ENCODE data around the gene IFT20.

Gene IFT20, protein sequence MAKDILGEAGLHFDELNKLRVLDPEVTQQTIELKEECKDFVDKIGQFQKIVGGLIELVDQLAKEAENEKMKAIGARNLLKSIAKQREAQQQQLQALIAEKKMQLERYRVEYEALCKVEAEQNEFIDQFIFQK

GRCh38 chr17:28335201-28335958 is at the start of gene IFT20, which contains the start of gene TNFAIP1:
IFT20 (minus strand) TSS chr17:28335472; CDS start chr17:28331985, 3,487 bp downstream.
TNFAIP1 (plus strand) TSS chr17:28335761; CDS start chr17:28339522, 3,761 bp downstream.
- peak; percentile 95 for DNase-seq (ENCODE audit: low read depth)

- DNase-seq (ENCODE audit: low read depth) = no peak
These were observed 49.7 kb upstream of the IFT20 start for GRCh38 chr17:28385037-28385400.

GRCh38 chr17:28384281-28385036 is 49.2 kb upstream of the IFT20 start:
- peak; percentile 30 for DNase-seq (ENCODE audit: low read depth)

DNA sequence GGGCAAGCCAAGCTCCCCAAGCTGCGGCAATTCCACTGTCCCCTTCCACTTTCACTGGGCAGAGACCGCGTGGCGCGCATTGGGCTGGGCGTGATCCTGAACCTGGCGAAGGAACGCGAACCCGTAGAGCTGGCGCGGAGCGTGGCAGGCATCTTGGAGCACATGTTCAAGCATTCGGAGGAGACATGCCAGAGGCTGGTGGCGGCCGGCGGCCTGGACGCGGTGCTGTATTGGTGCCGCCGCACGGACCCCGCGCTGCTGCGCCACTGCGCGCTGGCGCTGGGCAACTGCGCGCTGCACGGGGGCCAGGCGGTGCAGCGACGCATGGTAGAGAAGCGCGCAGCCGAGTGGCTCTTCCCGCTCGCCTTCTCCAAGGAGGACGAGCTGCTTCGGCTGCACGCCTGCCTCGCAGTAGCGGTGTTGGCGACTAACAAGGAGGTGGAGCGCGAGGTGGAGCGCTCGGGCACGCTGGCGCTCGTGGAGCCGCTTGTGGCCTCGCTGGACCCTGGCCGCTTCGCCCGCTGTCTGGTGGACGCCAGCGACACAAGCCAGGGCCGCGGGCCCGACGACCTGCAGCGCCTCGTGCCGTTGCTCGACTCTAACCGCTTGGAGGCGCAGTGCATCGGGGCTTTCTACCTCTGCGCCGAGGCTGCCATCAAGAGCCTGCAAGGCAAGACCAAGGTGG is 46.0 kb upstream of the IFT20 start:
- no peak for DNase-seq (ENCODE audit: low read depth)

DNA sequence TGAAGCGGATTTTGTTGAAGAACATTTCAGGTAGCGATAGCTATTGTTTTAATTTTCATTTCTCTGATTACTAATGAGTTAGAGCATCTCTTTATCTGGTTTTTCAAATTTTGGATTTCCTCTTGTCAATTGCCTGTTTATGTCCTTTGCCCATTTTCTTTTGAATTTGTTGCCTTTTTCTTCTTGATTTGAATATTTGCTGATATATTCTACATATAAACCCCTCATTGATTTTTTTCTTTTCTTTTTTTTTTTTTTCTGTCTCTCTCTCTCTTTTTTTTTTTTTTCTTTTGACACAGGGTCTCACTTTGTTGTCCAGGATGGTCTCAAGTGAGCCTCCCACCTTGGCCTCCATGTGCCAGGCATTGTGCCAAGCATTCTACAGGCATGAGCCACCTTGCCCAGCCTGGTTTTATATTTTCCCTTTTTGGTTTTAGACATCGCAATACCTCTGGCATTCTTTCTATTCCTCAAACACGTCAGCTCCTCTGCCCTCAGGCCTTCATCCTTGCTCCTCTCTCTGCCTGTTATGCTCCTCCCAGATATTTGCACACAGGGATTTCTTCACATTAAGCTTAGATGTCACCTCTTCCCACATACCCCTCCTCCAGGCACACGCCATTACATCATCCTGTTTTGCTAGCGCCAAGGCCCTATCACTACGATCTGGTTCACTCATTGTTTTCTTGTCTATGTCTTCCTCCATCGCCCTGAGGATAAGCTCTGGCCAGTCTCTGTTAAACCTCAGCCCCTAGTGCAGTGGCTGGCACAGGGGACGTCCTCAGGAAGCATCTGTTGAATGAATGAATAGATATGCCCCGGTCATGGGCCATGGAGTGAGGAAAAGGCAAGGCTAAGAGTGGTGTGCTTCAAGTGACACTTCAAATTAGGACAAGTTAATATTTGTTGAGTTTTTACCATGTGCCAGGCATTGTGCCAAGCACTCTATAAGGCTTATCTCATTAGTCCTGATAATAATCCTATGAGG is 44.8 kb upstream of the IFT20 start:
- no peak for DNase-seq (ENCODE audit: low read depth)

- DNase-seq (ENCODE audit: low read depth) = no peak
These were observed 37.6 kb upstream of the IFT20 start for GRCh38 chr17:28372945-28373274.

DNA sequence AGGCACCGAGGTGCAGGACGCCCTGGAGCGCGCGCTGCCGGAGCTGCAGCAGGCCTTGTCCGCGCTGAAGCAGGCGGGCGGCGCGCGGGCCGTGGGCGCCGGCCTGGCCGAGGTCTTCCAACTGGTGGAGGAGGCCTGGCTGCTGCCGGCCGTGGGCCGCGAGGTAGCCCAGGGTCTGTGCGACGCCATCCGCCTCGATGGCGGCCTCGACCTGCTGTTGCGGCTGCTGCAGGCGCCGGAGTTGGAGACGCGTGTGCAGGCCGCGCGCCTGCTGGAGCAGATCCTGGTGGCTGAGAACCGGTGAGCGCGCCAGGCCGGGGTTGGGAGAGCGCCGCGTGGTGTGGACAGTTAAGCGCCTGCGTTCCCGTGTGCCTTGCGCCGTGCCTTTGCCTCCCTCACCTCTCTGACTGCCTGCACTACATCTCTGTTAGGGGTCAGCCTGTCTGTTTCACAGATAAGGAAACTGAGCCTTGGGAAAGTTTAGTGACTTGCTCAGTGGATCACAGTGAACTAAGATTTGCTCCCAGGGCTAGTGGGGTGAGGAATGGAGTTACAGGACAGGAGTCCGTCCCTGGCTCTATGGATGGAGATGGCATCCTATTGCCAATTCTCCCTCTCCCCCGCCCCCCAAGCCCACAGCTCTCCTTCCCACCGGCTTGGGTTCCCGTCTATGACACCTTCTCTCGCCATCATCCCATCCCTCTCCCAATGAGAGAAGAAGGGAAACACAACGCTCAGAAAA is 37.1 kb upstream of the IFT20 start:
- no peak for DNase-seq (ENCODE audit: low read depth)

- peak; percentile 60 for DNase-seq (ENCODE audit: low read depth)
These were observed 36.3 kb upstream of the IFT20 start, which contains the start of gene SARM1 for GRCh38 chr17:28371245-28372202. SARM1 (plus strand) TSS chr17:28371694; CDS start chr17:28372033, 339 bp downstream.

GRCh38 chr17:28370744-28371103 is 35.5 kb upstream of the IFT20 start:
- DNase-seq (ENCODE audit: low read depth) = no peak

DNA sequence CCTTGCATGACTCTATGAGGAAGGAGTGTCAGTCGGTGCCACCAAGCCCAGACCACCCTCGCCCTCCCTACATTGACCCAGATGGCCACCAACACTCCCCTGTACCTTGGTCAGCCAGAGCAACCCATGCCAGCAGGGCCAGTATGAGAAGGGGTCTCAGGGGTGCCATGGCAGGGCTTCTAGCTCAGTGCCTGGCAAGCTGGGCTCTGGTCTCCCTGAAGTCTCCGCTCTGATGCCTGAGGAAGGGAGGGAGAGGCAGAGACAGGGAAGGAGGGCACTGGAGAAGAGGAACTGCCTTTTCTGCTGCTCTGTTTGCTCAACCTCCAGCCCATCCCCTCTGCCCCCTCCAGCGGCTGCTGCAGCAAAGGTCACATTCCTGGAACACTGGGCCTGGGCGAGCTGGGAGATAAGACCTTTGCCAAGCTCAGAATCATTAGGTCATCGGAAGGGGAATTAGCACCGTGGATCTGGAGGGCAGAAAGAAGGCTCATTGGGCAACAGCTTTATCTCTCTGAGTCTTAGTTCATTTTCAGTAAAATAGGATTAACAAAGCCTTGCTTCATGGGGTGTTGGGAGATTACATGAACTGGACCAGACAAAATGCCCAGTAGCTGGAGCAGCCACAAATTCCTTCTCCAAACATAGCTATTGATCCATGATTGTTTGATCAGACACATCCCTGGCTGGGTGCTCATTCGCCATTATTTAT is 34.9 kb upstream of the IFT20 start, which contains the start of gene VTN:
Gene VTN (minus strand): TSS at position 273 of the 709 bp plus-strand sequence. CDS start 104 bp downstream, at position 169.
- DNase-seq (ENCODE audit: low read depth) = no peak

DNA sequence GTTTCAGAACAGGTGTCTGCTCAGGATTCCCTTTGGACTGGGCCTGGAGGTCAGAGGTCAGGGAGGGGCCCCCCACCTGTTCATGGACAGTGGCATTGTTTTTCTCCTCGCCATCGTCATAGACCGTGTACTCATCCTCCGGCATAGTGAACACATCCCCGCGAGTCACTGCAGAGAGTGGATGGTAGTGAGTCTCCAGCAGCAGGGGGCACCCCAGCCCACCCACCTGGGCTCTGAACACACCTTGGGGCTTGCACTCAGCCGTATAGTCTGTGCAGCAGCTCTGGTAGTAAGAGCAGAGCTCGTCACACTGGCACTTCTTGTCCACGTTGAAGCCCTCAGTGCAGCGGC is 34.4 kb upstream of the IFT20 start:
- no peak for DNase-seq (ENCODE audit: low read depth)

DNA sequence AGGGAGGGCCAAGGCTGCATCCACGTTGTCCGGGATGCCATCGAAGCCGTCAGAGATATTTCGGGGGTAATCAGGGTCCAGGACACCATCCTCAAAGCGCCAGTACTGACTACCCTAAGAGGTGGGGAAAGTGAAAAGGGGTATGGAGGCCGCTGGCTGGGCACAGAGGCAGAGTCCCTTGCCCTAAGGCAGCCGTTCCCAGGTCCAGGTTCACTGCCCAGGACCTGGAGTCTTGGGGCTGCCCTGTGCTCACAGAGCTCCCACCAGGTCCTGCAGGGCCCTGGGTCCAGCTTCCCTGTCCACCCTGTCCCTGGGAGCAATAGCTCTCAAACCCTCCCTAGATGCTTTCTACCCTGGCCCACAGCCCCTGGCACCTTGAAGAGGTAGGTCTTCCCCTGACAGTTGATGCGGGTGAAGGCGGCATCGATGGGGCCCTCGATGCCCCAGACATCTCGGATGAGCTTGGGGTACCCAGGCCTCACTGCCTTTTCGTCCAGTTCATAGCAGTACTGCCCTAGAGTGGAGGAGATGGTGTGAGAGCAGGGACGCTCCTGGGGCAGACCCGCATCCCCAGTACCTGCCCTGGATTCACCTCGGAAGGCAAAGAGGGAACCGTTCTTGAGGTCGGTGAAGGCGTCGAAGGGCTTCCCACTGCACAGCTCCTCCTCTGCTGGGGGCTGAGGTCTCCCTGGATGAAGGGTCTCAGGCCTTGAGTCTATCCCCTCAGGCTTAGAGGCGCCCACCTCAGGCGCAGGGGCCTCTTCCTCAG is 33.8 kb upstream of the IFT20 start:
- DNase-seq (ENCODE audit: low read depth) = no peak

GRCh38 chr17:28368306-28368831 is 33.1 kb upstream of the IFT20 start:
- DNase-seq (ENCODE audit: low read depth) = no peak

DNA sequence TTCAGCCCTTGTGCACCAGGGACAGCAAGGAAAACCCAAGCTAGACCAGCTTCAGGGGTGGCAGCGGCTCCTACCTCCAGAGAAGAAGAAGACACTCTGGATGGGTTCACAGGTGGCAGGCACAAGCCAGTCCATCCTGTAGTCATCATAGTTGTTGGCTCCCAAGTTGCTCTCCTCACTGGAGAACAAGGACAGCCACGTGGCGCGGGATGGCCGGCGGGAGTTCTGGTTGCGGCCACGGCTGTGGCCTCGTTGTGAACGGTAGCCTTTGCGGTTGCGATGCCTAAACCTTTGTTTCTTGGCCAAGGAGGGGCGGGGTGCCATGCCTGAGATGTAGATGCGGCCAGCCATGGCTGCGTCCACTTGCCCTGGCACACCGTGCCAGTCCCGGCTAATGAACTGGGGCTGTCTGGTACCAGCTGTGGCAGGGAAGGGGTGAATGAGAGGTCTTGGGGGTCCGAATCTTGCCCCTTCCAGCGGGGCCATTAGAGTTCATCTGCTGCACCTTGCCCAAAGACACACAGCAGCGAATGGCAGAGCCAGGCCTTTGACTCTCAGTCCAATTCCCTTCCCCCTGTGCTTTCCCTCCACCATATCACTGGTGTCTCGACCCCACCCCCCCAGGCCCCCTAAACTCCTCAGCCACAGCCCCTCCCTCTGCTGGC is 32.5 kb upstream of the IFT20 start:
- no peak for DNase-seq (ENCODE audit: low read depth)

- no peak for DNase-seq (ENCODE audit: low read depth)
These were observed 31.3 kb upstream of the IFT20 start for GRCh38 chr17:28366605-28367004.

DNA sequence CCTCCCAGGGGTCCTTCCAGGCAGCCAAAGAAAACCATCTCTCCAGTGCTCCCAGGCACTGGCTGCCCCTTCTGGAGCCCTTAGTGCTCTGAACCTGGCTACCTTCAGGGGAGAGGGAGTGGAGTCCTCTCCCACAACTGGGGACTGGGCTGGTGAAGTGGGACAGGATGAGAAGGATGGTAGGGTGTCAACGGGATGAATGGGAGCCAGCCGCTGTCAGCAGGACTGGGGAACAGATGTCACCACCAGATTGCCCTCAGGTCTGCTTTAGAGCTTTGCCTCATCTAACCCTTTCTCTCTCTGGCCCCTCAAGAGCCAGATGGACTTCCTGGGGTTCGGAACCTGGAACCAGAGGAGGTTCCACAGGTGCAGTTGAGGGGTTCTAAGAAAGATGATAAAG is 30.2 kb upstream of the IFT20 start:
- DNase-seq (ENCODE audit: low read depth) = no peak
